K562 (cell line): ENCODE data around the gene ADIPOR1. TPM values are rescaled to one million over a fixed set of nuclear protein-coding genes. Genes with fewer than 3 reads are reported as not detected.

ENCODE experiments used
- ATAC-seq: fragments of 200-7000 bp; cut with Tn5 transposase; 3 replicates; pipeline ENCODE4 v1.9.1; 2020; ENCODE audit warnings: moderate library complexity
- BruUV-seq: library from RNA; stranded (reverse); fragments of 400-500 nt; replicated peaks from 2 replicates; lab custom pipeline; 2021; lab: Mats Ljungman, UMichigan
- CTCF ChIA-PET: fragments of 300-600 bp; formaldehyde crosslinking; extraction: SDS; loops from one replicate; lab custom pipeline; 2021; ENCODE audit warnings: low intra/inter-chr PET ratio; lab: Yijun Ruan, JAX
- POLR2A ChIA-PET: fragments of 300-600, 350-650 bp; sonication (Branson Sonifier 250); formaldehyde crosslinking; extraction: SDS; loops from one replicate; lab custom pipeline; 2021; ENCODE audit warnings: antibody characterized with exemption, inconsistent platforms; lab: Yijun Ruan, JAX
- DNase-seq, 4 experiments: peaks; one replicate each; pipeline versions ENCODE4 v3.0.0 to v3.0.0-alpha.2; 2011 to 2018; ENCODE audit warnings: low spot score in 3 of 4, mixed read lengths in 3 of 4; ENCODE audit errors: extremely low read depth in 1 of 4
- FAIRE-seq: peaks from 2 replicates; lab custom pipeline; 2011; peaks lifted over from hg19 to GRCh38; lab: Jason Lieb, UNC
- H2AFZ ChIP-seq: 2 replicates; pipeline ENCODE4 v1.6.0; 2011; ENCODE audit warnings: low read depth, low read length, control low read depth, inconsistent platforms
- H3K27ac ChIP-seq: fragments of 200-600 bp; 3 replicates; pipeline ENCODE4 v1.8.0; 2011; ENCODE audit warnings: low read depth, mild to moderate bottlenecking, control low read depth, inconsistent platforms, low read length, moderate library complexity, mixed read lengths; ENCODE audit errors: extremely low read depth
- H3K27me3 ChIP-seq, 2 experiments: fragments of 300-600 bp in 1 of 2; 2 replicates in 1 of 2; 3 replicates in 1 of 2; pipeline versions ENCODE4 v1.6.0 to v1.8.0; 2011; ENCODE audit warnings: inconsistent platforms in 2 of 2, low read length in 2 of 2, mild to moderate bottlenecking in 1 of 2, mixed read lengths in 1 of 2, moderate library complexity in 1 of 2; ENCODE audit not compliant: control insufficient read depth in 2 of 2, insufficient read depth in 2 of 2
- H3K36me3 ChIP-seq: fragments of 300-600 bp; 3 replicates; pipeline ENCODE4 v1.8.0; 2011; ENCODE audit warnings: mild to moderate bottlenecking, low read length, inconsistent platforms; ENCODE audit not compliant: control insufficient read depth, insufficient read depth
- H3K4me1 ChIP-seq, 2 experiments: fragments of 200-600 bp in 1 of 2; replicated peaks in 1 of 2; 2 replicates in 1 of 2; 3 replicates in 1 of 2; pipeline versions ENCODE4 v1.5.1 to v1.8.0; 2011; ENCODE audit warnings: inconsistent platforms in 2 of 2, low read length in 2 of 2, mild to moderate bottlenecking in 1 of 2, mixed read lengths in 1 of 2, moderate library complexity in 1 of 2; ENCODE audit not compliant: control insufficient read depth in 2 of 2, insufficient read depth in 2 of 2
- H3K4me2 ChIP-seq: 2 replicates; pipeline ENCODE4 v1.6.1; 2011; ENCODE audit warnings: low read length, control low read depth, inconsistent platforms, mixed read lengths; ENCODE audit not compliant: insufficient read depth
- H3K4me3 ChIP-seq: fragments of 200-600 bp; sonication (generic), shearing (Covaris generic); 2 replicates; pipeline ENCODE4 v1.5.1; 2016; ENCODE audit warnings: control low read depth, inconsistent platforms
- H3K79me2 ChIP-seq: fragments of 200-600 bp; 3 replicates; pipeline ENCODE4 v1.8.0; 2011; ENCODE audit warnings: low read length, inconsistent platforms; ENCODE audit not compliant: control insufficient read depth, insufficient read depth
- H3K9ac ChIP-seq, 2 experiments: 2 replicates each; pipeline versions ENCODE4 v1.6.0 to v1.6.1; 2011; ENCODE audit warnings: low read depth in 2 of 2, low read length in 2 of 2, control low read depth in 1 of 2, inconsistent platforms in 1 of 2, mild to moderate bottlenecking in 1 of 2, mixed read lengths in 1 of 2; ENCODE audit not compliant: insufficient read depth in 1 of 2
- H3K9me1 ChIP-seq: one replicate; pipeline ENCODE4 v1.6.0; 2011; ENCODE audit warnings: inconsistent platforms, mild to moderate bottlenecking, low read length, moderate library complexity; ENCODE audit not compliant: control insufficient read depth, insufficient read depth
- H3K9me3 ChIP-seq: replicated peaks from 2 replicates; pipeline ENCODE4 v1.5.1; 2011; ENCODE audit warnings: low read depth, low read length, inconsistent platforms; ENCODE audit not compliant: control insufficient read depth, insufficient read depth
- H4K20me1 ChIP-seq: replicated peaks from 2 replicates; pipeline ENCODE4 v1.6.1; 2011; ENCODE audit warnings: low read length, inconsistent platforms, mixed read lengths; ENCODE audit not compliant: control insufficient read depth, insufficient read depth
- CTCFL ChIP-seq: IDR thresholded peaks from 2 replicates; pipeline ENCODE4 v1.6.1; 2011; ENCODE audit warnings: borderline replicate concordance, low read depth, mild to moderate bottlenecking, moderate library complexity, low read length; ENCODE audit not compliant: insufficient read depth, poor library complexity, severe bottlenecking
- JUN ChIP-seq, 2 experiments: sonication (generic) in 1 of 2; formaldehyde crosslinking in 1 of 2; IDR thresholded peaks; 2 replicates each; pipeline versions ENCODE4 v1.6.1 to v1.8.0; 2012 to 2022; ENCODE audit warnings: borderline replicate concordance in 2 of 2, mild to moderate bottlenecking in 2 of 2, improper control_type of control experiment in 1 of 2, low read depth in 1 of 2, low read length in 1 of 2, missing genetic modification reagents in 1 of 2
- KAT2B ChIP-seq: IDR thresholded peaks from one replicate; pipeline ENCODE4 v1.6.1; 2012; ENCODE audit warnings: low read depth, mild to moderate bottlenecking, control low read depth, inconsistent platforms, low read length, moderate library complexity
- MYBL2 ChIP-seq, 2 experiments: fragments of 450-650 bp in 1 of 2; sonication (generic) in 1 of 2; formaldehyde crosslinking in 1 of 2; IDR thresholded peaks; 2 replicates each; pipeline versions ENCODE4 v1.6.1 to v1.8.1; 2017 to 2022; ENCODE audit warnings: borderline replicate concordance in 1 of 2, inconsistent platforms in 1 of 2, low read depth in 1 of 2, mild to moderate bottlenecking in 1 of 2, missing genetic modification reagents in 1 of 2, moderate library complexity in 1 of 2
- NCOA4 ChIP-seq: fragments of 450-650 bp; IDR thresholded peaks from 2 replicates; pipeline ENCODE4 v1.6.1; 2018; ENCODE audit warnings: mild to moderate bottlenecking; ENCODE audit not compliant: partially characterized antibody
- NR4A1 ChIP-seq, 2 experiments: fragments of 250-450 bp in 1 of 2; fragments of 450-650 bp in 1 of 2; sonication (Bioruptor Pico) in 1 of 2; IDR thresholded peaks; 2 replicates each; pipeline versions ENCODE4 v1.4.0 to v1.6.1; 2016 to 2020; ENCODE audit warnings: mild to moderate bottlenecking in 2 of 2, missing compliant biosample characterization in 1 of 2, missing genetic modification characterization in 1 of 2, moderate library complexity in 1 of 2
- PHB2 ChIP-seq: fragments of 450-650 bp; IDR thresholded peaks from 2 replicates; pipeline ENCODE4 v1.6.1; 2017; ENCODE audit warnings: low read depth
- PTRF ChIP-seq: fragments of 450-650 bp; IDR thresholded peaks from 2 replicates; pipeline ENCODE4 v1.6.1; 2016; ENCODE audit warnings: mild to moderate bottlenecking, missing genetic modification characterization, missing compliant biosample characterization
- RB1 ChIP-seq: fragments of 450-650 bp; IDR thresholded peaks from 2 replicates; pipeline ENCODE4 v1.6.1; 2017; ENCODE audit warnings: low read depth, mild to moderate bottlenecking
- STAT5A ChIP-seq: IDR thresholded peaks from 2 replicates; pipeline ENCODE4 v1.6.1; 2012; ENCODE audit warnings: low read length, inconsistent platforms, borderline replicate concordance
- TCFL5 ChIP-seq: fragments of 250-450 bp; sonication (Bioruptor Pico); conservative IDR thresholded peaks from 2 replicates; pipeline ENCODE4 v1.6.1; 2021; ENCODE audit warnings: mild to moderate bottlenecking, moderate library complexity, matching md5 sums
- in situ Hi-C: fragments of 300-500 bp; cut with MboI; formaldehyde crosslinking; loops from 4 replicates; pipeline ENCODE4 v1.15.0; 2018; ENCODE audit warnings: inconsistent platforms, mixed read lengths
- intact Hi-C: fragments of 100-400 bp; cut with micrococcal nuclease; formaldehyde crosslinking; loops from 2 replicates; pipeline ENCODE4 v1.14.2; 2022
- polyA plus RNA-seq, 8 experiments: library from polyadenylated mRNA; depleted of rRNA in 4 of 8; stranded (reverse) in 5 of 8; unstranded in 3 of 8; fragments of >200 nt; fragmentation: Nextera tagmentation in 2 of 8; fragmentation: Illumina TruSeq in 1 of 8; extraction: Ambion mirVana in 2 of 8; extraction: Trizol in 1 of 8; gene quantifications; 2 replicates each; pipeline versions ENCODE4 v1.2.1 to v1.2.3, GENCODE V29; 2011 to 2014; ENCODE audit warnings: inconsistent platforms in 1 of 8, missing spikeins in 1 of 8
- total RNA-seq, 7 experiments: library from RNA; depleted of rRNA in 6 of 7; stranded (reverse); fragments of >200 nt in 6 of 7; fragmentation: Illumina TruSeq in 2 of 7; extraction: Trizol in 2 of 7; gene quantifications; 2 replicates each; pipeline versions ENCODE4 v1.2.1 to v1.2.3, GENCODE V29; 2011 to 2021; ENCODE audit warnings: low replicate concordance in 1 of 7

The ADIPOR1 gene
- total and polyA plus RNA-seq, 9 of the 15 experiments (the other 6 are each of a cell fraction or from before 2014, with no cell fraction given): 29.0 to 217 (median 100) TPM

DNA sequence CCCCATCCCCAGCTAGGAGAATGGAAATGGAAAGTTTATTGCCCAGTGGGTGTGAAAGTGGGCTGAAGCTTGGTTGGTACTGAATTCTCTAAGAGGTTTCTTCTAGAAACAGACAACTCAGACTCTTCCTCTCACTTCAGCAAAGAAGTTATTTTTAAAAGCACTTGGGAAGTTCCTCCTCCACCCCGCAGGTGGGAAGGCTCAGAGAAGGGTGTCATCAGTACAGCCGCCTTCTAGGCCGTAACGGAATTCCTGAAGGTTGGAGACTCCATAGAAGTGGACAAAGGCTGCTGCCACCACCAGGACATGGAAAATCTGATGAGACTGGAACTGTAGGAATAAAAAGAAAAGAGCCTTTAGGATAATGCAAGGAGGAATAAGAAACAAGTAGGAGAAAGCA lies 16.7 kb downstream of the ADIPOR1 start (continued):
- no peak for TF ChIP-seq CTCFL
- no peak for TF ChIP-seq RB1
- no peak for TF ChIP-seq TCFL5 (CRISPR knock-in tag)
- no peak for TF ChIP-seq NCOA4
- no peak for TF ChIP-seq NR4A1 (CRISPR knock-in tag; IDR thresholded peaks at IDR 0.05)
- TF ChIP-seq NR4A1 (tag; IDR thresholded peaks at IDR 0.05): no peak
- no peak for TF ChIP-seq PHB2
- no peak for TF ChIP-seq STAT5A

- peaks cover 2 to 35% of the 10 kb centered on the region in 2 experiments; a peak in 3 of 5 replicates for H3K4me1 ChIP-seq
- no peaks in the 10 kb centered on the region for H3K9me3 ChIP-seq
- in situ Hi-C loops: no loop called here
- no peak overlapping the region for H3K27ac ChIP-seq
- TF ChIP-seq JUN (IDR thresholded peaks at IDR 0.05; ENCODE audit: borderline replicate concordance, low read depth, low read length): no peak
- TF ChIP-seq JUN (CRISPR knock-in tag; IDR thresholded peaks at IDR 0.05; ENCODE audit: borderline replicate concordance): no peak
- no peak for TF ChIP-seq MYBL2 (IDR thresholded peaks at IDR 0.05; ENCODE audit: low read depth)
- no peak for TF ChIP-seq MYBL2 (CRISPR knock-in tag; IDR thresholded peaks at IDR 0.05; ENCODE audit: borderline replicate concordance)
- no peak for TF ChIP-seq PTRF (tag)
- no peak for TF ChIP-seq KAT2B
- peaks cover 51% of the 10 kb centered on the region for H3K36me3 ChIP-seq
- no peak overlapping the region for H3K4me2 ChIP-seq
- FAIRE-seq: no peak
- ChIA-PET CTCF (no interaction called here), POLR2A (no interaction called here)
- H3K9me1 ChIP-seq: no peaks in the 10 kb centered on the region
- no peak overlapping the region for H2AFZ ChIP-seq
- no peaks in the 10 kb centered on the region; the same call in 1 of the 2 replicates for H4K20me1 ChIP-seq
- no peak overlapping the region for H3K9ac ChIP-seq
- no peaks in the 10 kb centered on the region for H3K27me3 ChIP-seq
- ATAC-seq: no peak
- DNase-seq: no peak
- no TSS peak for BruUV-seq
- H3K4me3 ChIP-seq: no peak overlapping the region
- intact Hi-C loops: no loop called here
- peaks cover 7% of the 10 kb centered on the region; the same call in 1 of the 3 replicates for H3K79me2 ChIP-seq
These were observed 17.6 kb downstream of the ADIPOR1 start for GRCh38 chr1:202940561-202940960.
